Measurements from ENCODE around the gene DNAH10. TPM values are rescaled to one million over a fixed set of nuclear protein-coding genes. Genes with fewer than 3 reads are reported as not detected.

The DNAH10 gene
- total RNA-seq, 1 donor from 2014 or later = 0.04 TPM

DNA sequence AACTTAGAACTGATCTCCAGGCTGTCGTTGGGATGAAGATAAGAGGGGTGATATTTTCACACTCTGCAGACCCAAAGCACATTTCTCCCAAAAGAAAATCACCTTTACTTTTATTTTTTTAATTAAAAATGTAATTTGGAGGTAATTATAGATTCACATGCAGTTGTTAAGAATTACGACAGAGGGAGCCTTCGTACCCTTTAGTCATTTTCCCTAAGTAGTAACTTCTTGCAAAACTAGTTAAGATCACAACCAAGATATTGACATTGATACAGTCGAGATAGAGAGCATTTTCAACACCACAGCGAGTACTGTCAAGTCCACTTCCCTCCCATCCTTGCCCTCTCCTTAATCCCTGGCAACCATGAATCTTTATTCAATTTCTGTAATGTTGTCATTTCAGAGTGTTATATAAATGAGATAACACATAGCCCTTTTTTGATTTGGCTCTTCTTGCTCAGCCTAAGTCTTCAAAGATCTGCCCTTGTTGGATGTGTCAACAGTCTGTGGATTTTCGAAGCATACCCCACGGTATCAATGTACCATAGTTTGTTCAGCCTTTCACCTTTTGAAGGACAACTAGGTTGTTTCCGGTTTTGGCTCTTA, 39.6 kb downstream of the DNAH10 start:
- no peak for DNase-seq (ENCODE audit: low read depth)
- Histone ChIP-seq H3K4me3 (ENCODE audit: low read depth, low read length) (no peak overlapping the region), H3K27me3 (ENCODE audit: control insufficient read depth, insufficient read depth, low read length) (no peaks in the 10 kb centered on the region), H3K36me3 (ENCODE audit: control insufficient read depth, insufficient read depth, low read length) (no peaks in the 10 kb centered on the region)
- TF ChIP-seq, protein P1, sequence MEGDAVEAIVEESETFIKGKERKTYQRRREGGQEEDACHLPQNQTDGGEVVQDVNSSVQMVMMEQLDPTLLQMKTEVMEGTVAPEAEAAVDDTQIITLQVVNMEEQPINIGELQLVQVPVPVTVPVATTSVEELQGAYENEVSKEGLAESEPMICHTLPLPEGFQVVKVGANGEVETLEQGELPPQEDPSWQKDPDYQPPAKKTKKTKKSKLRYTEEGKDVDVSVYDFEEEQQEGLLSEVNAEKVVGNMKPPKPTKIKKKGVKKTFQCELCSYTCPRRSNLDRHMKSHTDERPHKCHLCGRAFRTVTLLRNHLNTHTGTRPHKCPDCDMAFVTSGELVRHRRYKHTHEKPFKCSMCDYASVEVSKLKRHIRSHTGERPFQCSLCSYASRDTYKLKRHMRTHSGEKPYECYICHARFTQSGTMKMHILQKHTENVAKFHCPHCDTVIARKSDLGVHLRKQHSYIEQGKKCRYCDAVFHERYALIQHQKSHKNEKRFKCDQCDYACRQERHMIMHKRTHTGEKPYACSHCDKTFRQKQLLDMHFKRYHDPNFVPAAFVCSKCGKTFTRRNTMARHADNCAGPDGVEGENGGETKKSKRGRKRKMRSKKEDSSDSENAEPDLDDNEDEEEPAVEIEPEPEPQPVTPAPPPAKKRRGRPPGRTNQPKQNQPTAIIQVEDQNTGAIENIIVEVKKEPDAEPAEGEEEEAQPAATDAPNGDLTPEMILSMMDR (IDR thresholded peaks at IDR 0.05; ENCODE audit: insufficient read depth, low read length, poor library complexity, severe bottlenecking) = peak; percentile 26

DNA sequence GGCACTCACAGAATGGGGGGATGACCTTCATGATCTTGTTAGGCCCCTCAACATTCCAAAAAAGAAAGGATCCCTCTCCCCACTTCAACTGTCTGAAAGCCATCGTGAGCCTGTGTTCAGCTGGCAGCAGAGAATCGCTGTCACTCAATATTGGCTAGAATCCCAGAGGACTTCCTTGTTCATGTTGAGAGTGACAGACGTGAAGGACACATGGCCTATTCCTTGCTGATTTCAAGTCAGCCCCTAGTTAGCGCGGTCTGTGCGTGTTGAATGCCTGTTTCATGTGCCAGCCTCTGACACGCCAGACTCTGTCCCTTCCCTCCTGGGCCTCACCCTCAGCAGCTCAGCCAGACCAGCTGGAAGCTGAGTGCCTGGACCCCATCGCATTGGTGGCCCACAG, 43.1 kb downstream of the DNAH10 start:
- TF ChIP-seq, protein P1 (IDR thresholded peaks at IDR 0.05; ENCODE audit: insufficient read depth, low read length, poor library complexity, severe bottlenecking) = no peak
- DNase-seq (ENCODE audit: low read depth) = no peak
- Histone ChIP-seq H3K27me3 (ENCODE audit: control insufficient read depth, insufficient read depth, low read length) (no peaks in the 10 kb centered on the region), H3K4me3 (ENCODE audit: low read depth, low read length) (no peak overlapping the region), H3K36me3 (ENCODE audit: control insufficient read depth, insufficient read depth, low read length) (no peaks in the 10 kb centered on the region)

DNA sequence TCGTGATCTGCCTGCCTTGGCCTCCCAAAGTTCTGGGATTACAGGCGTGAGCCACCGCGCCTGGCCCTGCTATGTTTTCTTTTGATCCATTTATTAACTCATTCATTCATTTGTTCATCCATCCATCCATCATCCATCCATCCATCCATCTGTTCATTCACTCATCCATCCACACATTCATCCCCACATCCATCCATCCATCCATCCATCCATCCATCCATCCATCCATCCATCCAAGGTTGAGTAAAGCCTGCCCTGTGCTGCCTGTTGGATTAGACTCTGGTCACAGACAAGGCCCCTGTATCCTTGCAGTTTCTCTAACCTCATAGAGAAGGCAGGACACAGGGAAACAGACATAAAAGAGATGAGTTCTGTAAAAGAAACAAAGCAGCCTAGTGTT, 44.9 kb downstream of the DNAH10 start:
- TF ChIP-seq, protein P1 (IDR thresholded peaks at IDR 0.05; ENCODE audit: insufficient read depth, low read length, poor library complexity, severe bottlenecking) = no peak
- DNase-seq (ENCODE audit: low read depth) = no peak
- Histone ChIP-seq H3K36me3 (ENCODE audit: control insufficient read depth, insufficient read depth, low read length) (no peaks in the 10 kb centered on the region), H3K4me3 (ENCODE audit: low read depth, low read length) (no peak overlapping the region), H3K27me3 (ENCODE audit: control insufficient read depth, insufficient read depth, low read length) (no peaks in the 10 kb centered on the region)

DNA sequence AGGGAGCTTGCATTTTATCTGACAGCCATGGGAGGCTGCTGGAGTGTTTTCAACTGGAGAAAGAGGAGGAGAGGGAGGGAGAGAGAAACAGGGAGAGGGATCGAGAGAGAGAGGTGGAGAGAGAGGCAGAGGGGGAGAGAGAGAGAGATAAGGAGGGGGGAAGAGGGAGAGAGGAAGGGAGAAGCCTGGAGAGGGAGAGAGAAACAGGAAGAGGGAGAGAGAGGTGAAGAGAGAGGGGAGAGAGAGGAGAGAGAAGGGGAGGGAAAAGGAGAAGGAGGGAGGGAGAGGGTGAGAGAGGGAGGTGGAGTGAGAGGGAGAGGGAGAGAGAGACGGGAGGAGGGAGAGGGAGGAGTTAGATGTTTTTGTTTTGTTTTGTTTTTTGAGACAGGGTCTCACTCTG, 45.6 kb downstream of the DNAH10 start:
- TF ChIP-seq, protein P1 (IDR thresholded peaks at IDR 0.05; ENCODE audit: insufficient read depth, low read length, poor library complexity, severe bottlenecking) = no peak
- no peak for DNase-seq (ENCODE audit: low read depth)
- H3K27me3 ChIP-seq (ENCODE audit: control insufficient read depth, insufficient read depth, low read length) = no peaks in the 10 kb centered on the region
- no peaks in the 10 kb centered on the region for H3K36me3 ChIP-seq (ENCODE audit: control insufficient read depth, insufficient read depth, low read length)
- H3K4me3 ChIP-seq (ENCODE audit: low read depth, low read length) = no peak overlapping the region

DNA sequence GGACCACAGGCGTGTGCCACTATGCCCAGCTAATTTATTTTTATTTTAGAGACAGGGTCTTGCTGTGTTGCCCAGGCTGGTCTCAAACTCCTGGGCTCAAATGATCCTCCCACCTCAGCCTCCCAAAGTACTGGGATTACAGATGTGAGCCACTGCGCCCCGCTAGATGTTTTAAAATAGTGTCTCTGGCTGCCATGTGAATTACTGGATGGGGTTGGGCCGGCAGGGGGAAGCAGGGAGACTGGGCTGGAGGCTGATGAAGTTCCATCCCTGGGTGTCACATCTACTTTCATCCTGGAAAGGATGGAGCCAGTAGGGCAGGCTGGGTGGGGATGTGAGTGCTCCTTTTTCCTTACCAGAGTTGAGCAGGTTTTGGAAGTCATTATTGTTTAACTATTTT, 46.1 kb downstream of the DNAH10 start:
- no peak for DNase-seq (ENCODE audit: low read depth)
- TF ChIP-seq, protein P1 (IDR thresholded peaks at IDR 0.05; ENCODE audit: insufficient read depth, low read length, poor library complexity, severe bottlenecking) = peak; percentile 6
- Histone ChIP-seq H3K36me3 (ENCODE audit: control insufficient read depth, insufficient read depth, low read length) (no peaks in the 10 kb centered on the region), H3K4me3 (ENCODE audit: low read depth, low read length) (no peak overlapping the region), H3K27me3 (ENCODE audit: control insufficient read depth, insufficient read depth, low read length) (no peaks in the 10 kb centered on the region)

DNA sequence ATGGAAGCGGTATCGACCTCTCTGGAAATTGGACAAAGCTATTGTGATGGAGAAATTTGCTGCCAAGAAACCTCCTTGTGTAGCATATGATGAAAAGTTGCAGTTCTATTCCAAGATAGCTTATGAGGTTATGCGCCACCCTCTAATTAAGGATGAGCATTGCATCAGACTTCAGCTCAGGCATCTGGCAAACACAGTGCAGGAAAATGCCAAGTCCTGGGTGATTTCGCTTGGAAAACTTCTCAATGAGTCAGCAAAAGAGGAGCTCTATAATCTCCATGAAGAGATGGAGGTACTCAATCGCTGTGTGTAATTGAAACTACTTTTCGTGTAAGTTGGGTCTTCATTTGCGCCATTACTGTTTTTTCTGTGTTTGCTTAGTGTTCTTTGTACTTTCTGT, 51.2 kb downstream of the DNAH10 start:
- Histone ChIP-seq H3K27me3 (ENCODE audit: control insufficient read depth, insufficient read depth, low read length) (no peaks in the 10 kb centered on the region), H3K36me3 (ENCODE audit: control insufficient read depth, insufficient read depth, low read length) (no peaks in the 10 kb centered on the region), H3K4me3 (ENCODE audit: low read depth, low read length) (no peak overlapping the region)
- DNase-seq (ENCODE audit: low read depth) = no peak
- TF ChIP-seq, protein P1 (IDR thresholded peaks at IDR 0.05; ENCODE audit: insufficient read depth, low read length, poor library complexity, severe bottlenecking) = no peak

All from kidney epithelial cell (primary cell).